Calu3 (cell line): ENCODE results near the gene KRT86. TPM values are rescaled to one million over a fixed set of nuclear protein-coding genes. Genes with fewer than 3 reads are reported as not detected.

ENCODE experiments used
- BruUV-seq: library from RNA; stranded (reverse); fragments of 400-500 nt; replicated peaks from 2 replicates; lab custom pipeline; 2021; lab: Mats Ljungman, UMichigan
- CTCF ChIA-PET: fragments of 300-600 bp; sonication (Branson Sonifier 250); formaldehyde crosslinking; loops from one replicate; lab custom pipeline; 2022; ENCODE audit warnings: antibody characterized with exemption; lab: Charles Lee
- DNase-seq: peaks from one replicate; pipeline ENCODE4 v3.0.0; 2022
- H3K27ac Mint-ChIP-seq: one replicate; pipeline ENCODE4 v1.8.0; 2022; ENCODE audit warnings: mixed read lengths; ENCODE audit not compliant: unreplicated experiment
- H3K27me3 Mint-ChIP-seq: one replicate; pipeline ENCODE4 v1.8.0; 2022; ENCODE audit warnings: mixed read lengths; ENCODE audit not compliant: unreplicated experiment
- H3K36me3 Mint-ChIP-seq: one replicate; pipeline ENCODE4 v1.8.0; 2022; ENCODE audit warnings: mild to moderate bottlenecking, moderate library complexity, mixed read lengths; ENCODE audit not compliant: insufficient read depth, unreplicated experiment
- H3K4me1 Mint-ChIP-seq: one replicate; pipeline ENCODE4 v1.8.0; 2022; ENCODE audit warnings: mild to moderate bottlenecking, low read depth, mixed read lengths; ENCODE audit not compliant: unreplicated experiment
- H3K4me3 Mint-ChIP-seq: one replicate; pipeline ENCODE4 v1.8.0; 2022; ENCODE audit warnings: mild to moderate bottlenecking, low read depth, moderate library complexity, mixed read lengths; ENCODE audit not compliant: unreplicated experiment
- H3K9me3 Mint-ChIP-seq: one replicate; pipeline ENCODE4 v1.8.0; 2022; ENCODE audit warnings: low read depth, mixed read lengths; ENCODE audit not compliant: unreplicated experiment
- intact Hi-C: fragments of 100-400 bp; cut with micrococcal nuclease; formaldehyde crosslinking; loops from one replicate; pipeline ENCODE4 v1.10.0; 2022; ENCODE audit not compliant: unreplicated experiment
- total RNA-seq: library from RNA; stranded (reverse); gene quantifications from 2 replicates; pipeline ENCODE4 v1.2.3, GENCODE V29; 2022
- TF ChIP-seq, protein P1 (sequence below): fragments of 200-600 bp; IDR thresholded peaks from one replicate; pipeline ENCODE4 v1.8.0; 2022; ENCODE audit warnings: antibody characterized with exemption; ENCODE audit not compliant: unreplicated experiment

Gene KRT86
- total RNA-seq, 1 experiment from 2014 or later: 3.6 TPM

DNA sequence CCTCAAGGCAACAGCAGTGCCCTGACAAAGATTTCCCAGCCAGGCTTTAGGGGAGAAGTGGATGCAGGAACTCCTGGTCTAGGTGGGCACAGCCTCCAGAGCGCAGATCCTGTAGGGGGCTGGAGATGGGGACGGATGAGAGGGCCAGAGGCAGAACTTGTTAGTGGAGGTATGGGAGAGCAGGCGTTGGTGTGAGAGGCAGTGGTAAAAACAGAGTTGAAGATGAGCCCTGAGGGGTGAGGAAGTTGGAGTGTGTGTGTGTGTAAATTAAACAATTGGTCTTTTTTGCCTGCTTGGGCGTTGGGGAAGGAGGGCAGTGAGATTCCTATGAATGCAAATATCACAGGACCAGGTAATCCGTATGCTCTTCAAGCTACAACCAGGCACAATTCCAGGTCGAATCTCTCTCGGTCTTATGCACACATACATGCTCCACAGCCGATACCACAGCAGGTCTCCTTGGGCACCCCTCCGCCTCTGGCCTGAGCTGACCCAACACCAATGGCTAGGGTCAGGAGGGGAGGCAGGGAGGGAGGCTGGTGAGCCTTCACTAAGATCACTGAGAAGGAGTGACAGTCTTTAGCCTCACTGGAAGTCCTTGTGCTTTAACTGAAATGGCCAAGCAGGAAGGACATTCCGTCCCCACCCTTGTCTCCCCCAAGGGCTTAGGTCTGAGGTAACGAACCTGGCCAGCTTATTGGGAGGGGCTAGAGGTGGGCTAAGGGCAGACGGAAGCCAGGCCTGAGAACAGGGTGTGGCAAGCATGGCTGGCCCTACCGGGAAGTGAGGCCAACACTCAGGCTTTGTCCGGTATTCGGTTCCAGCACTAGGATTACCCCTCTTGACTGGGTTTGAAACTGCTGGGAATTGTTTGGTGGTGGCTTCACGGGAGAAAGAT lies 42.9 kb upstream of the KRT86 start:
- Mint-ChIP-seq H3K27ac (peak overlapping the region; percentile 97), H3K36me3 (peaks cover 70% of the 10 kb centered on the region), H3K4me3 (peak overlapping the region; percentile 85), H3K9me3 (peaks cover 3% of the 10 kb centered on the region), H3K27me3 (no peaks in the 10 kb centered on the region), H3K4me1 (peaks cover 63% of the 10 kb centered on the region)
- intact Hi-C loops: loop anchor here (2.0 to 10.0 kb wide), 2 partner anchors 15 to 53 kb away; no protein-coding TSS in a partner anchor
- CTCF ChIA-PET: interaction anchor here (0.8 to 1.0 kb wide), 2 partner anchors 12 to 16 kb away, joined by 3 to 4 read pairs; no protein-coding TSS in a partner anchor
- peak; percentile 71 for DNase-seq
- TF ChIP-seq, protein P1, sequence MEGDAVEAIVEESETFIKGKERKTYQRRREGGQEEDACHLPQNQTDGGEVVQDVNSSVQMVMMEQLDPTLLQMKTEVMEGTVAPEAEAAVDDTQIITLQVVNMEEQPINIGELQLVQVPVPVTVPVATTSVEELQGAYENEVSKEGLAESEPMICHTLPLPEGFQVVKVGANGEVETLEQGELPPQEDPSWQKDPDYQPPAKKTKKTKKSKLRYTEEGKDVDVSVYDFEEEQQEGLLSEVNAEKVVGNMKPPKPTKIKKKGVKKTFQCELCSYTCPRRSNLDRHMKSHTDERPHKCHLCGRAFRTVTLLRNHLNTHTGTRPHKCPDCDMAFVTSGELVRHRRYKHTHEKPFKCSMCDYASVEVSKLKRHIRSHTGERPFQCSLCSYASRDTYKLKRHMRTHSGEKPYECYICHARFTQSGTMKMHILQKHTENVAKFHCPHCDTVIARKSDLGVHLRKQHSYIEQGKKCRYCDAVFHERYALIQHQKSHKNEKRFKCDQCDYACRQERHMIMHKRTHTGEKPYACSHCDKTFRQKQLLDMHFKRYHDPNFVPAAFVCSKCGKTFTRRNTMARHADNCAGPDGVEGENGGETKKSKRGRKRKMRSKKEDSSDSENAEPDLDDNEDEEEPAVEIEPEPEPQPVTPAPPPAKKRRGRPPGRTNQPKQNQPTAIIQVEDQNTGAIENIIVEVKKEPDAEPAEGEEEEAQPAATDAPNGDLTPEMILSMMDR: no peak
- BruUV-seq: no TSS peak

DNA sequence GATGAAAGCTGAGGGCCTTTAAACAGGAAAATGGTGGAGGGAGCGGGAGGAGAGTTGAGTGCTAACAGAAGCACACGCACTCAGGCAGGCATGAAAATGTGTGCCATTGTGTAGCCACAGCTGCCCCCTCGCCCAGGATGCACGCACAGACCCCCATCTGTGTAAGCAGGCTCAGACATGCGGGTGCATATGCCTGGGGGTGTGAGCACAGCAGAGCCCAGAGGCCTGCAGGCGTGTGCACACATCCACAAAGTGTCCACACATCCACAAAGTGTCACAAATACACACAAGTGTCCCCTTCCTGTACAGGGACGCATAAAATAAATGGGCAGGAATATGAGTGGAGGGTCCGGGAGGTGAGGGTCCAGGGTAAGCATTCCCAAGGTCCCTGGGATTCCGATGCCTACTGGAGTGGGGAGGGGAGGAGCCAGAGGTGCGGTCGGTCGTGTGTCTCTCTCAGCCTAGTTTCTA lies 42.2 kb upstream of the KRT86 start:
- Mint-ChIP-seq H3K36me3 (peaks cover 77% of the 10 kb centered on the region), H3K27ac (peak overlapping the region; percentile 97), H3K4me1 (peaks cover 60% of the 10 kb centered on the region), H3K27me3 (no peaks in the 10 kb centered on the region), H3K4me3 (peak overlapping the region; percentile 85), H3K9me3 (no peaks in the 10 kb centered on the region)
- peak; percentile 20 for DNase-seq
- TF ChIP-seq, protein P1: no peak
- CTCF ChIA-PET: interaction anchor here (0.8 to 1.9 kb wide), 3 partner anchors 10 to 17 kb away, joined by 3 to 5 read pairs (median 4); no protein-coding TSS in a partner anchor
- BruUV-seq: no TSS peak
- intact Hi-C loops: loop anchor here (10.0 kb wide), 1 partner anchor 53 kb away; no protein-coding TSS in a partner anchor

DNA sequence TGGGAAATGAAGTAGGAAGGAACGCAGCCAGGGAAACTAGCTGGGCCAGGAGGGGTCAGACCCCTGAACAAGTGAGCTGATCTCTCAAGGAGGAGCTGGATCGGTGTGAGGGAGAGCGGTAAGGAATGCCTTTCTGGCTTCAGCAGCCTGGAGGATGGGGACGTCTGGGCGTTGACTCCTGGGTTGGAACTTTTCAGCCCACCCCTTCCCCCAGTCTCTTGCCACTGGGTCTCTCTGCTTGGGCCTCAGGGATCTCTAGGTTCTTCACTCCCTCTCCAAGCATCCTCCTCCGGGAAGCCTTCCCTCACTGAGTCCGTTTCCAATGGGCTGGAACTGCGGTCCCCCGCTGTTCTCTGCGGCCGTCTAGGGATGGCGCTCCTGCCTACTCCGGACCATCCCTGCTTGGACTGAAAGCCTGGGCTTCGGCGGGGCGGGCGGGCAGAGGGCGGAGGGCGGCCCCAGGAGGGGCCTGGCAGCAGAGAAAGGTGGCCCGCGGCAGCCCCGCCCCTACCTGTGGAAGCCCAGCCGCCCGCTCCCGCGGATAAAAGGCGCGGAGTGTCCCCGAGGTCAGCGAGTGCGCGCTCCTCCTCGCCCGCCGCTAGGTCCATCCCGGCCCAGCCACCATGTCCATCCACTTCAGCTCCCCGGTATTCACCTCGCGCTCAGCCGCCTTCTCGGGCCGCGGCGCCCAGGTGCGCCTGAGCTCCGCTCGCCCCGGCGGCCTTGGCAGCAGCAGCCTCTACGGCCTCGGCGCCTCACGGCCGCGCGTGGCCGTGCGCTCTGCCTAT lies 41.6 kb upstream of the KRT86 start, which contains the start of gene KRT7:
TSS of gene KRT7 (plus strand) at position 570 of the 788 bp plus-strand sequence. CDS start at position 624, 54 bp downstream.
- H3K9me3 Mint-ChIP-seq: no peaks in the 10 kb centered on the region
- H3K27me3 Mint-ChIP-seq: no peaks in the 10 kb centered on the region
- H3K27ac Mint-ChIP-seq: peak within 1 kb of the TSS; percentile 97
- peaks cover 83% of the 10 kb centered on the region for H3K36me3 Mint-ChIP-seq
- TSS peak; percentile 79 for BruUV-seq
- intact Hi-C loops: loop anchor here (10.0 kb wide), 1 partner anchor 52 kb away; no protein-coding TSS in a partner anchor
- DNase-seq: peak; percentile 92
- CTCF ChIA-PET: interaction anchor here (1.9 kb wide), 1 partner anchor 11 kb away, joined by 5 read pairs; no protein-coding TSS in a partner anchor
- TF ChIP-seq, protein P1: no peak
- H3K4me3 Mint-ChIP-seq: peak within 1 kb of the TSS; percentile 85
- peaks cover 64% of the 10 kb centered on the region for H3K4me1 Mint-ChIP-seq
